Measurements from ENCODE around the gene ACSS3. TPM values are rescaled to one million over a fixed set of nuclear protein-coding genes. Genes with fewer than 3 reads are reported as not detected.

Gene ACSS3
- total and polyA plus RNA-seq, 9 of the 15 experiments (the other 6 are each of a cell fraction or from before 2014, with no cell fraction given): 0.40 TPM; not detected in 8

- H3K9me3 ChIP-seq (replicated peaks; ENCODE audit: control insufficient read depth, insufficient read depth, low read depth, low read length): 0 out of 2 replicates have a peak, but pooled peaks cover 5% of the 10 kb centered on the region
- no peaks in the 10 kb centered on the region for H3K79me2 ChIP-seq (ENCODE audit: control insufficient read depth, insufficient read depth, low read length)
- FAIRE-seq: no peak
- TF ChIP-seq HDGF (IDR thresholded peaks at IDR 0.05) (no peak), TSC22D4 (tag; IDR thresholded peaks at IDR 0.05) (no peak), SMAD3 (CRISPR knock-in tag; conservative IDR thresholded peaks at IDR 0.05) (no peak), ZEB2 (IDR thresholded peaks at IDR 0.05) (no peak), ZSCAN32 (CRISPR knock-in tag; IDR thresholded peaks at IDR 0.05) (no peak), ELF1 (tag; IDR thresholded peaks at IDR 0.05) (no peak), ZC3H8 (IDR thresholded peaks at IDR 0.05) (no peak), GABPB1 (CRISPR knock-in tag; IDR thresholded peaks at IDR 0.05) (no peak), GTF3C2 (IDR thresholded peaks at IDR 0.05; ENCODE audit: borderline replicate concordance, extremely low read depth, insufficient read length) (no peak), POLR2A (conservative IDR thresholded peaks at IDR 0.05) (no peak), FUS (optimal IDR thresholded peaks at IDR 0.05; ENCODE audit: low read depth, low read length) (no peak)
- TF ChIP-seq, protein P1, sequence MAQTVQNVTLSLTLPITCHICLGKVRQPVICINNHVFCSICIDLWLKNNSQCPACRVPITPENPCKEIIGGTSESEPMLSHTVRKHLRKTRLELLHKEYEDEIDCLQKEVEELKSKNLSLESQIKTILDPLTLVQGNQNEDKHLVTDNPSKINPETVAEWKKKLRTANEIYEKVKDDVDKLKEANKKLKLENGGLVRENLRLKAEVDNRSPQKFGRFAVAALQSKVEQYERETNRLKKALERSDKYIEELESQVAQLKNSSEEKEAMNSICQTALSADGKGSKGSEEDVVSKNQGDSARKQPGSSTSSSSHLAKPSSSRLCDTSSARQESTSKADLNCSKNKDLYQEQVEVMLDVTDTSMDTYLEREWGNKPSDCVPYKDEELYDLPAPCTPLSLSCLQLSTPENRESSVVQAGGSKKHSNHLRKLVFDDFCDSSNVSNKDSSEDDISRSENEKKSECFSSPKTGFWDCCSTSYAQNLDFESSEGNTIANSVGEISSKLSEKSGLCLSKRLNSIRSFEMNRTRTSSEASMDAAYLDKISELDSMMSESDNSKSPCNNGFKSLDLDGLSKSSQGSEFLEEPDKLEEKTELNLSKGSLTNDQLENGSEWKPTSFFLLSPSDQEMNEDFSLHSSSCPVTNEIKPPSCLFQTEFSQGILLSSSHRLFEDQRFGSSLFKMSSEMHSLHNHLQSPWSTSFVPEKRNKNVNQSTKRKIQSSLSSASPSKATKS (CRISPR knock-in tag; IDR thresholded peaks at IDR 0.05): no peak
- TF ChIP-seq, protein P2, sequence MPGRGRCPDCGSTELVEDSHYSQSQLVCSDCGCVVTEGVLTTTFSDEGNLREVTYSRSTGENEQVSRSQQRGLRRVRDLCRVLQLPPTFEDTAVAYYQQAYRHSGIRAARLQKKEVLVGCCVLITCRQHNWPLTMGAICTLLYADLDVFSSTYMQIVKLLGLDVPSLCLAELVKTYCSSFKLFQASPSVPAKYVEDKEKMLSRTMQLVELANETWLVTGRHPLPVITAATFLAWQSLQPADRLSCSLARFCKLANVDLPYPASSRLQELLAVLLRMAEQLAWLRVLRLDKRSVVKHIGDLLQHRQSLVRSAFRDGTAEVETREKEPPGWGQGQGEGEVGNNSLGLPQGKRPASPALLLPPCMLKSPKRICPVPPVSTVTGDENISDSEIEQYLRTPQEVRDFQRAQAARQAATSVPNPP (IDR thresholded peaks at IDR 0.05; ENCODE audit: borderline replicate concordance, insufficient read depth, insufficient read length): no peak
- TF ChIP-seq, protein P3, sequence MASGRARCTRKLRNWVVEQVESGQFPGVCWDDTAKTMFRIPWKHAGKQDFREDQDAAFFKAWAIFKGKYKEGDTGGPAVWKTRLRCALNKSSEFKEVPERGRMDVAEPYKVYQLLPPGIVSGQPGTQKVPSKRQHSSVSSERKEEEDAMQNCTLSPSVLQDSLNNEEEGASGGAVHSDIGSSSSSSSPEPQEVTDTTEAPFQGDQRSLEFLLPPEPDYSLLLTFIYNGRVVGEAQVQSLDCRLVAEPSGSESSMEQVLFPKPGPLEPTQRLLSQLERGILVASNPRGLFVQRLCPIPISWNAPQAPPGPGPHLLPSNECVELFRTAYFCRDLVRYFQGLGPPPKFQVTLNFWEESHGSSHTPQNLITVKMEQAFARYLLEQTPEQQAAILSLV (tag; IDR thresholded peaks at IDR 0.05): no peak
- TF ChIP-seq, protein P4, sequence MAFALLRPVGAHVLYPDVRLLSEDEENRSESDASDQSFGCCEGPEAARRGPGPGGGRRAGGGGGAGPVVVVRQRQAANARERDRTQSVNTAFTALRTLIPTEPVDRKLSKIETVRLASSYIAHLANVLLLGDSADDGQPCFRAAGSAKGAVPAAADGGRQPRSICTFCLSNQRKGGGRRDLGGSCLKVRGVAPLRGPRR (CRISPR knock-in tag; IDR thresholded peaks at IDR 0.05): no peak
- 2% methylated on average over 6 of the region's 6 CpGs for WGBS (ENCODE audit: insufficient coverage, low coverage, missing lambda C conversion rate)
- no peaks in the 10 kb centered on the region for H3K9me1 ChIP-seq (ENCODE audit: control insufficient read depth, insufficient read depth, low read length)
- in situ Hi-C loops (cut with MboI) (no loop called here), intact Hi-C loops (cut with micrococcal nuclease) (no loop called here)
- H3K4me2 ChIP-seq (ENCODE audit: insufficient read depth, low read length): no peak overlapping the region
- no peak for DNase-seq (ENCODE audit: extremely low read depth in 1 of 4, low spot score in 3 of 4)
- no peak for ATAC-seq
- no peaks in the 10 kb centered on the region for H4K20me1 ChIP-seq (replicated peaks; ENCODE audit: control insufficient read depth, insufficient read depth, low read length)
- H3K27me3 ChIP-seq (ENCODE audit: control insufficient read depth in 2 of 2, insufficient read depth in 2 of 2, low read length in 2 of 2): no peaks in the 10 kb centered on the region
- H2AFZ ChIP-seq (ENCODE audit: low read depth, low read length): no peak overlapping the region
- BruUV-seq (replicated peaks): no TSS peak
- no peak overlapping the region for H3K4me3 ChIP-seq
- H3K9ac ChIP-seq (ENCODE audit: insufficient read depth in 1 of 2, low read depth in 2 of 2, low read length in 2 of 2): no peak overlapping the region
- POLR2A ChIA-PET: no interaction called here
- no peak overlapping the region for H3K27ac ChIP-seq (ENCODE audit: extremely low read depth, low read depth, low read length)
- no peaks in the 10 kb centered on the region for H3K36me3 ChIP-seq (ENCODE audit: control insufficient read depth, insufficient read depth, low read length)
- CTCF ChIA-PET (ENCODE audit: low intra/inter-chr PET ratio): no interaction called here
- no peaks in the 10 kb centered on the region for H3K4me1 ChIP-seq (replicated peaks in 1 of 2; ENCODE audit: control insufficient read depth in 2 of 2, insufficient read depth in 2 of 2, low read length in 2 of 2)
Measured at GRCh38 chr12:81095501-81096232, 17.8 kb downstream of the ACSS3 start.

Measured in K562 (cell line).